Gastroesophageal sphincter (tissue), 4 donors: ENCODE data around the gene GNB1. TPM values are rescaled to one million over a fixed set of nuclear protein-coding genes. Genes with fewer than 3 reads are reported as not detected.
A peak's percentile ranks its signal among the peaks of the same experiment; 100 is the strongest.

ENCODE experiments used
- ATAC-seq: fragments of 150-250 bp; one replicate; pipeline ENCODE4 v1.9.1; 2016; ENCODE audit warnings: mild to moderate bottlenecking, moderate library complexity
- H3K27ac ChIP-seq, 4 donors: fragments of 200-600 bp; sonication (generic) in 3 of 4; 1 replicate in 3 of 4; 2 replicates in 1 of 4; pipeline ENCODE4 v1.5.1; 2016 to 2019
- H3K27me3 ChIP-seq: fragments of 200-600 bp; sonication (generic); one replicate; pipeline ENCODE4 v1.5.1; 2019
- H3K36me3 ChIP-seq, 2 donors: fragments of 200-600 bp; sonication (generic); one replicate each; pipeline ENCODE4 v1.5.1; 2019; ENCODE audit warnings: control low read depth in 1 of 2
- H3K4me1 ChIP-seq, 3 donors: fragments of 200-600 bp; sonication (generic); 1 replicate in 2 of 3; 2 replicates in 1 of 3; pipeline ENCODE4 v1.5.1; 2016 to 2019; ENCODE audit warnings: control low read depth in 2 of 3
- H3K4me3 ChIP-seq, 2 donors: fragments of 200-600 bp; sonication (generic); one replicate each; pipeline ENCODE4 v1.5.1; 2019; ENCODE audit warnings: mild to moderate bottlenecking in 1 of 2, moderate library complexity in 1 of 2
- H3K9me3 ChIP-seq, 3 donors: fragments of 200-600 bp; sonication (generic); one replicate each; pipeline ENCODE4 v1.5.1; 2017 to 2019; ENCODE audit warnings: control low read depth in 2 of 3
- EP300 ChIP-seq: sonication (generic); formaldehyde crosslinking; IDR thresholded peaks from one replicate; pipeline ENCODE4 v1.6.1; 2017; ENCODE audit warnings: antibody characterized with exemption, mild to moderate bottlenecking
- POLR2A ChIP-seq, 2 donors: fragments of 450-650 bp; IDR thresholded peaks; one replicate each; pipeline ENCODE4 v1.6.1; 2017; ENCODE audit warnings: antibody characterized with exemption in 2 of 2, mild to moderate bottlenecking in 2 of 2, moderate library complexity in 1 of 2
- POLR2AphosphoS5 ChIP-seq: sonication (generic); formaldehyde crosslinking; IDR thresholded peaks from one replicate; pipeline ENCODE4 v1.6.1; 2017; ENCODE audit warnings: antibody characterized with exemption
- WGBS, 2 donors: methylation state at CpG; one replicate each; pipeline ENCODE4 v1.1.5; 2018; ENCODE audit warnings: low coverage in 1 of 2; 5-methylcytosine and 5-hydroxymethylcytosine counted together
- total RNA-seq, 4 donors: library from RNA; depleted of rRNA; stranded (reverse); fragments of >200 nt; gene quantifications; one replicate each; pipeline ENCODE4 v1.1.0, GENCODE V29; 2016
- TF ChIP-seq, protein P1 (sequence below), 4 experiments: fragments of 200-600 bp in 2 of 4; fragments of 450-650 bp in 2 of 4; sonication (generic) in 1 of 4; IDR thresholded peaks; one replicate each; pipeline ENCODE4 v1.5.1; 2017 to 2019; ENCODE audit warnings: antibody characterized with exemption in 4 of 4, mild to moderate bottlenecking in 2 of 4, moderate library complexity in 2 of 4

The GNB1 gene
- total RNA-seq, 4 donors from 2014 or later = 129 to 175 (median 136) TPM

DNA sequence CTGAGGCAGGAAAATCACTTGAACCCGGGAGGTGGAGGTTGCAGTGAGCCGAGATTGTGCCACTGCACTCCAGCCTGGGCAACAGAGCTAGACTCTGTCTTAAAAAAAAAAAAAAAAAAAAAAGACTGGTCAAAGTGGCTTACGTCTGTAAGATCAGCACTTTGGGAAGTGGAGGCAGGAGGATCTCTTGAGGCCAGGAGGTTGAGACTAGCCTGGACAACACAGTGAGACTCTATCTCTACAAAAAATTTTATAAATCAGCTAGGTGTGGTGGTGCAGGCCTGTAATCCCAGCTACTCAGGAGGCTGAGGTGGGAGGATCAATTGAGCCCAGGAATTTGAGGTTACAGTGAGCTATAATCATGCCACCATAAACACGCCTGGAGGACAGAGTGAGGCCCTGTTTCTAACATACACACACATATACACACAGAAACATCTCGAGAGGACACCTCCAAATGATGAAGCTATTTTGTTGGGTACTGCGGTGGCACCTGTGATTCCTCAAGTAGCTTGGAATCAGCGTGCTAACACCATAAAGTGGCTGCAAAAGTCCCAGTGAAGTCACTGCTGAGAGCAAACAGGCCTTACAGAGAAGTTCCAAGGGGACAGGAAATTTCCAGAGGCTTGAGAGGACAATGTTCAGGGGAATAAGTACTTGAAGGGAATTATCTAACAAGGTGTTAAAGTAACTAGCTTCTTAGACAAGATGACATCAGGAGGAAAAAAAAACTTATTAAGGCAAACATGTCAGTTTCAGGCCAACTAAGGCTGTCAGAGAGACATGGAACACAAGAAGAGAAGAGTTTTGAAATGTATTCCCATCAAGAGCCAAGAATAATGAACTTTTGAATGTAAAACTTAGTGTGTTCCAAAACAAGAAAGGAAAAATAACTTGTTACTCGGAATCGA, 114.0 kb downstream of the GNB1 start:
- Histone ChIP-seq H3K36me3 (peaks cover 0 to 16% of the 10 kb centered on the region in 2 donors), H3K27ac (peak overlapping the region; percentile 67 to 98 (median 96)), H3K27me3 (no peaks in the 10 kb centered on the region), H3K4me3 (peak overlapping the region; percentile 53 to 90), H3K9me3 (no peaks in the 10 kb centered on the region), H3K4me1 (peaks cover 3 to 70% (median 39%) of the 10 kb centered on the region in 3 donors)
- ATAC-seq = no peak
- TF ChIP-seq POLR2A (IDR thresholded peaks at IDR 0.05) (no peak), EP300 (no peak), POLR2AphosphoS5 (no peak)
- TF ChIP-seq, protein P1, sequence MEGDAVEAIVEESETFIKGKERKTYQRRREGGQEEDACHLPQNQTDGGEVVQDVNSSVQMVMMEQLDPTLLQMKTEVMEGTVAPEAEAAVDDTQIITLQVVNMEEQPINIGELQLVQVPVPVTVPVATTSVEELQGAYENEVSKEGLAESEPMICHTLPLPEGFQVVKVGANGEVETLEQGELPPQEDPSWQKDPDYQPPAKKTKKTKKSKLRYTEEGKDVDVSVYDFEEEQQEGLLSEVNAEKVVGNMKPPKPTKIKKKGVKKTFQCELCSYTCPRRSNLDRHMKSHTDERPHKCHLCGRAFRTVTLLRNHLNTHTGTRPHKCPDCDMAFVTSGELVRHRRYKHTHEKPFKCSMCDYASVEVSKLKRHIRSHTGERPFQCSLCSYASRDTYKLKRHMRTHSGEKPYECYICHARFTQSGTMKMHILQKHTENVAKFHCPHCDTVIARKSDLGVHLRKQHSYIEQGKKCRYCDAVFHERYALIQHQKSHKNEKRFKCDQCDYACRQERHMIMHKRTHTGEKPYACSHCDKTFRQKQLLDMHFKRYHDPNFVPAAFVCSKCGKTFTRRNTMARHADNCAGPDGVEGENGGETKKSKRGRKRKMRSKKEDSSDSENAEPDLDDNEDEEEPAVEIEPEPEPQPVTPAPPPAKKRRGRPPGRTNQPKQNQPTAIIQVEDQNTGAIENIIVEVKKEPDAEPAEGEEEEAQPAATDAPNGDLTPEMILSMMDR (IDR thresholded peaks at IDR 0.05) = no peak
- 46 to 58% methylated on average over 3 to 7 of the region's 9 CpGs for WGBS, 2 donors

DNA sequence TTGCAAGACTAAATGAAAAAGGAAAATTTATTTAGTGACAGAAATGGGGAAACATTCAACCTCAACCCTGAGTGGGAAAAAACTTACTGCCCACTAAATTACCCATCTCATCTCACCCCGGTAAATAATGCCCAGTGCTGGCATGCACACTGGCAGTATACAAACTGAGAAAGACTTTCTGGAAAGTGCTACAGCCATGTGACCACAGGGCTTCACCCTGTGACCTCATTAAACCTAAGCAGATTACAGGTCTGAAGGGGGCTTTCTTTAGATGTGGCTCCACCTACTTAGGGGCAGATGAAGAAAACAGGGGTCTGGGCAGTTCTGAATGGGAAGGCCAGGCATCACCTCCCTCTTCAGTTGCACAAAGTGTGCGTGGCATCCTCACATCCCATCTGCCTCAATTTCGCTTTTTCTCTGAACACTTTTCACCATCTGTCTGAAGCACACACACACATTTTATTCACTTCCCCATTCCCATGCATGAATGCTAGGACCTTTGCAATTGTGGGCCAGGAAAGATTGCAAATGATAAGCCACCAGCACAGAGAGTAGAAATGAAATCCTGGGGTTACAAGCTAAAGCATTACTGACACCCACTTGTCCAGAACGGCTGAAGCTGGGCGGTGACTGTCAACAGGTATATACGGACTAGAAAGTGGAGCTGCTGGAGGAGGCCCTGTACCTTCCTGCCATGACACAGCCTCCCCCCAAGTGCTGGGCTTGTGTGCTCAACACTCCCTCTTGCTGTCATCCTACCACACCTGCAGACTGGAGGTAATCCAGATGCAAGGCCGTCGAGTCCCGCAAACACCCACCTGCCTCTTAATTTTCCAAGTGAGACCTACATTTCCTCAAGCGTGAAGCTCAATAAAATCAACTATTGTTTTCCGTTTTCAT, 115.3 kb downstream of the GNB1 start:
- no peak for ATAC-seq
- Histone ChIP-seq H3K4me3 (no peak overlapping the region), H3K4me1 (peaks cover 3 to 57% (median 26%) of the 10 kb centered on the region in 3 donors), H3K27ac (peak overlapping the region in 3 of 4 donors; percentile 22 to 98 (median 94)), H3K9me3 (peaks cover 0 to 11% (median 0%) of the 10 kb centered on the region in 3 donors), H3K27me3 (no peaks in the 10 kb centered on the region), H3K36me3 (peaks cover 0 to 28% of the 10 kb centered on the region in 2 donors)
- WGBS, 2 donors = 81% methylated on average over 11 of the region's 11 CpGs; no CpG with 5 or more reads in 1 of the 2 donors
- TF ChIP-seq POLR2A (IDR thresholded peaks at IDR 0.05) (no peak), EP300 (no peak), POLR2AphosphoS5 (no peak)
- TF ChIP-seq, protein P1 (IDR thresholded peaks at IDR 0.05) = no peak

DNA sequence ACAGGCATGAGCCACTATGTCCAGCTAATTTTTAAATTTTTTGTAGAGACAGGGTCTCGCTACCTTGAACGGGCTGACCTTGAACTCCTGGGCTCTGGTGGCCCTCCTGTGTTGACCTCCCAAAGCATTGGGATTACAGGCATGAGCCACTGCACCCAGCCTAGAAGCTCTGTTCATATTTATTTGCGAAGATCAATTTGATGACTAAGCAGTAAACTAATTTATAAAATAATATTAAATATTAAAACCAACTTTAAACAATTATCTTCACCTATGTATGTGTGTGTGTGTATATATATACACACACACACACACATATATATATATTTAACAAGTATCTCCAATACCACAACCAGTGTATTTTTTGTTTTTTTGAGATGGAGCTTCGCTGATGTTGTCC, 117.0 kb downstream of the GNB1 start:
- H3K27me3 ChIP-seq = no peaks in the 10 kb centered on the region
- 100% methylated on average over 1 to 4 of the region's 4 CpGs for WGBS, 2 donors
- H3K27ac ChIP-seq = no peak overlapping the region
- TF ChIP-seq EP300 (no peak), POLR2A (IDR thresholded peaks at IDR 0.05) (no peak), POLR2AphosphoS5 (no peak)
- TF ChIP-seq, protein P1 (IDR thresholded peaks at IDR 0.05) = no peak
- H3K4me3 ChIP-seq = no peak overlapping the region
- peaks cover 0 to 41% of the 10 kb centered on the region in 2 donors for H3K36me3 ChIP-seq
- peaks cover 0 to 21% (median 0%) of the 10 kb centered on the region in 3 donors for H3K9me3 ChIP-seq
- peaks cover 3 to 40% (median 13%) of the 10 kb centered on the region in 3 donors for H3K4me1 ChIP-seq
- no peak for ATAC-seq

DNA sequence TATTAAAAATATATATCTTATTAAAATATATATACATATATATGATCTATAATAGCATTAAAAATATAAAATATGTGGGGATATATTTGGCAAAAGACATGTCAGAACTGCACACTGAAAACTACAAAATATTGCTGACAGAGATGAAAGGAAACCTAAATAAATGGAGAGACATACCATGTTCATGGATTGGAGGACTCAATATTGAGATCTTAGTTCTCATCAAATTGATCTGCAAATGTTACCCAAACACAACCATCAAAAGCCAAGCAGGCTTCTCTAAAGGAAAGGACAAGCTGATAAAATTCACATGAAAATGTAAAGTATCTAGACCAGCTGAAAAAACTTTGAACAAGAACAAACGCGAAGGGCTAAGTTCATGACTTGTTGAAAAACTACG, 119.8 kb downstream of the GNB1 start:
- Histone ChIP-seq H3K27ac (no peak overlapping the region), H3K4me3 (no peak overlapping the region), H3K9me3 (peaks cover 0 to 21% (median 0%) of the 10 kb centered on the region in 3 donors), H3K36me3 (peaks cover 0 to 62% of the 10 kb centered on the region in 2 donors), H3K27me3 (no peaks in the 10 kb centered on the region), H3K4me1 (peaks cover 0 to 19% (median 10%) of the 10 kb centered on the region in 3 donors)
- TF ChIP-seq EP300 (no peak), POLR2AphosphoS5 (no peak), POLR2A (IDR thresholded peaks at IDR 0.05) (no peak)
- TF ChIP-seq, protein P1 (IDR thresholded peaks at IDR 0.05) = no peak
- ATAC-seq = no peak
- 87 to 90% methylated on average over 3 of the region's 3 CpGs for WGBS, 2 donors
